HepG2 (cell line): ENCODE results near the gene TACO1. TPM values are rescaled to one million over a fixed set of nuclear protein-coding genes. Genes with fewer than 3 reads are reported as not detected.
A peak's percentile ranks its signal among the peaks of the same experiment; 100 is the strongest.

Experiments
- BHLHE40 ChIP-seq: IDR thresholded peaks from 2 replicates; pipeline ENCODE4 v1.6.1; 2011; ENCODE audit warnings: low read length, improper control_type of control experiment
- CC2D1A ChIP-seq: sonication (generic); formaldehyde crosslinking; IDR thresholded peaks from 2 replicates; pipeline ENCODE4 v1.8.1; 2023; ENCODE audit warnings: mild to moderate bottlenecking, missing genetic modification reagents
- DNMT3B ChIP-seq: conservative IDR thresholded peaks from 2 replicates; pipeline ENCODE4 v1.6.1; 2016; ENCODE audit warnings: missing biosample characterization, control low read depth
- HMG20B ChIP-seq: conservative IDR thresholded peaks from 2 replicates; pipeline ENCODE4 v1.6.1; 2016; ENCODE audit warnings: missing genetic modification reagents, missing compliant biosample characterization
- HNRNPLL ChIP-seq: fragments of 200-400 bp; formaldehyde crosslinking; IDR thresholded peaks from 2 replicates; pipeline ENCODE4 v1.6.1; 2017; ENCODE audit warnings: mild to moderate bottlenecking, low read depth, low read length; ENCODE audit not compliant: poor library complexity, severe bottlenecking
- KDM6A ChIP-seq: IDR thresholded peaks from 2 replicates; pipeline ENCODE4 v1.6.1; 2016; ENCODE audit warnings: low read depth
- KLF9 ChIP-seq: IDR thresholded peaks from 2 replicates; pipeline ENCODE4 v1.6.1; 2016; ENCODE audit warnings: low read depth
- NFYC ChIP-seq: IDR thresholded peaks from 2 replicates; pipeline ENCODE4 v1.6.1; 2016; ENCODE audit warnings: missing genetic modification reagents, missing compliant biosample characterization
- TP53 ChIP-seq: sonication (generic); formaldehyde crosslinking; conservative IDR thresholded peaks from 2 replicates; pipeline ENCODE4 v1.4.0; 2020; ENCODE audit warnings: missing genetic modification reagents
- ZNF160 ChIP-seq: sonication (generic); formaldehyde crosslinking; IDR thresholded peaks from 2 replicates; pipeline ENCODE4 v1.8.0; 2022; ENCODE audit warnings: mild to moderate bottlenecking, inconsistent platforms, missing genetic modification reagents
- ZNF232 ChIP-seq: sonication (generic); formaldehyde crosslinking; IDR thresholded peaks from 2 replicates; pipeline ENCODE4 v1.4.0; 2020; ENCODE audit warnings: missing genetic modification reagents, borderline replicate concordance
- ZNF292 ChIP-seq: sonication (generic); formaldehyde crosslinking; IDR thresholded peaks from 2 replicates; pipeline ENCODE4 v1.8.1; 2022; ENCODE audit warnings: mild to moderate bottlenecking, low read depth, missing genetic modification reagents, borderline replicate concordance
- ZNF335 ChIP-seq: sonication (generic); formaldehyde crosslinking; IDR thresholded peaks from 2 replicates; pipeline ENCODE4 v1.4.0; 2020; ENCODE audit warnings: missing genetic modification reagents
- ZNF430 ChIP-seq: sonication (generic); formaldehyde crosslinking; IDR thresholded peaks from 2 replicates; pipeline ENCODE4 v1.9.0; 2021; ENCODE audit warnings: mild to moderate bottlenecking, missing genetic modification reagents
- ZNF431 ChIP-seq: sonication (generic); formaldehyde crosslinking; IDR thresholded peaks from 2 replicates; pipeline ENCODE4 v1.9.0; 2022; ENCODE audit warnings: missing genetic modification reagents, low read depth, mild to moderate bottlenecking, borderline replicate concordance
- ZNF512B ChIP-seq: sonication (generic); formaldehyde crosslinking; IDR thresholded peaks from 2 replicates; pipeline ENCODE4 v1.5.1; 2020; ENCODE audit warnings: missing genetic modification reagents, mild to moderate bottlenecking, borderline replicate concordance
- ZNF616 ChIP-seq: sonication (generic); formaldehyde crosslinking; IDR thresholded peaks from 2 replicates; pipeline ENCODE4 v1.5.0; 2020; ENCODE audit warnings: low read depth, mild to moderate bottlenecking, missing genetic modification reagents
- ZNF652 ChIP-seq: IDR thresholded peaks from 2 replicates; pipeline ENCODE4 v1.6.1; 2016; ENCODE audit warnings: low read depth, borderline replicate concordance
- ZNF674 ChIP-seq: sonication (generic); formaldehyde crosslinking; IDR thresholded peaks from 2 replicates; pipeline ENCODE4 v1.5.0; 2020; ENCODE audit warnings: low read depth, mild to moderate bottlenecking, missing genetic modification reagents
- ZNF780A ChIP-seq: sonication (generic); formaldehyde crosslinking; IDR thresholded peaks from 2 replicates; pipeline ENCODE4 v1.8.0; 2022; ENCODE audit warnings: mild to moderate bottlenecking, missing genetic modification reagents, moderate library complexity
- polyA plus RNA-seq, 8 experiments: library from polyadenylated mRNA; depleted of rRNA in 3 of 8; stranded (reverse) in 7 of 8; unstranded in 1 of 8; fragments of >200 nt; fragmentation: Illumina TruSeq in 4 of 8; extraction: Trizol in 4 of 8; gene quantifications; 2 replicates each; pipeline versions ENCODE4 v1.2.1 to v1.2.3, GENCODE V29; 2011 to 2016; ENCODE audit warnings: low read depth in 4 of 8, missing spikeins in 1 of 8, mixed read lengths in 1 of 8; ENCODE audit not compliant: insufficient read depth in 1 of 8
- total RNA-seq, 5 experiments: library from RNA; depleted of rRNA; stranded (reverse); fragments of >200 nt; fragmentation: Illumina TruSeq; extraction: Trizol; gene quantifications; 2 replicates each; pipeline ENCODE4 v1.2.3, GENCODE V29; 2016; ENCODE audit warnings: low read depth in 1 of 5
- TF ChIP-seq, protein P1 (sequence below): sonication (generic); formaldehyde crosslinking; IDR thresholded peaks from 2 replicates; pipeline ENCODE4 v1.5.0; 2020; ENCODE audit warnings: mild to moderate bottlenecking, missing genetic modification reagents, moderate library complexity
- TF ChIP-seq, protein P2 (sequence below): sonication (generic); formaldehyde crosslinking; IDR thresholded peaks from 2 replicates; pipeline ENCODE4 v1.4.0; 2020; ENCODE audit warnings: mild to moderate bottlenecking, low read depth, missing genetic modification reagents
- TF ChIP-seq, protein P3 (sequence below): IDR thresholded peaks from 2 replicates; pipeline ENCODE4 v1.4.0; 2020; ENCODE audit warnings: mild to moderate bottlenecking, missing genetic modification reagents

TACO1 gene
- total and polyA plus RNA-seq, 2 of the 13 experiments (the other 11 are each of a cell fraction or from before 2014, with no cell fraction given) = 34.7 to 53.6 TPM

- TF ChIP-seq, protein P1, sequence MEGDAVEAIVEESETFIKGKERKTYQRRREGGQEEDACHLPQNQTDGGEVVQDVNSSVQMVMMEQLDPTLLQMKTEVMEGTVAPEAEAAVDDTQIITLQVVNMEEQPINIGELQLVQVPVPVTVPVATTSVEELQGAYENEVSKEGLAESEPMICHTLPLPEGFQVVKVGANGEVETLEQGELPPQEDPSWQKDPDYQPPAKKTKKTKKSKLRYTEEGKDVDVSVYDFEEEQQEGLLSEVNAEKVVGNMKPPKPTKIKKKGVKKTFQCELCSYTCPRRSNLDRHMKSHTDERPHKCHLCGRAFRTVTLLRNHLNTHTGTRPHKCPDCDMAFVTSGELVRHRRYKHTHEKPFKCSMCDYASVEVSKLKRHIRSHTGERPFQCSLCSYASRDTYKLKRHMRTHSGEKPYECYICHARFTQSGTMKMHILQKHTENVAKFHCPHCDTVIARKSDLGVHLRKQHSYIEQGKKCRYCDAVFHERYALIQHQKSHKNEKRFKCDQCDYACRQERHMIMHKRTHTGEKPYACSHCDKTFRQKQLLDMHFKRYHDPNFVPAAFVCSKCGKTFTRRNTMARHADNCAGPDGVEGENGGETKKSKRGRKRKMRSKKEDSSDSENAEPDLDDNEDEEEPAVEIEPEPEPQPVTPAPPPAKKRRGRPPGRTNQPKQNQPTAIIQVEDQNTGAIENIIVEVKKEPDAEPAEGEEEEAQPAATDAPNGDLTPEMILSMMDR (CRISPR knock-in tag) = peak; percentile 31; the same call in 1 of the 2 replicates
- TF ChIP-seq ZNF160 (CRISPR knock-in tag) (no peak), ZNF430 (CRISPR knock-in tag) (no peak), KLF9 (CRISPR knock-in tag) (peak; percentile 62; the same call in 1 of the 2 replicates), ZNF674 (CRISPR knock-in tag) (no peak), KDM6A (0 out of 2 replicates have a peak, but pooled peaks have one; percentile 35), HMG20B (CRISPR knock-in tag) (peak; percentile 53; the same call in 1 of the 2 replicates), ZNF652 (CRISPR knock-in tag) (no peak; the same call in 1 of the 2 replicates), ZNF512B (CRISPR knock-in tag) (no peak), ZNF335 (no peak), BHLHE40 (no peak), NFYC (CRISPR knock-in tag) (no peak), ZNF780A (CRISPR knock-in tag) (no peak), ZNF616 (no peak), HNRNPLL (no peak), CC2D1A (CRISPR knock-in tag) (no peak), ZNF292 (no peak), TP53 (CRISPR knock-in tag) (no peak), ZNF232 (CRISPR knock-in tag) (no peak), ZNF431 (CRISPR knock-in tag) (no peak), DNMT3B (CRISPR knock-in tag) (no peak)
- TF ChIP-seq, protein P2, sequence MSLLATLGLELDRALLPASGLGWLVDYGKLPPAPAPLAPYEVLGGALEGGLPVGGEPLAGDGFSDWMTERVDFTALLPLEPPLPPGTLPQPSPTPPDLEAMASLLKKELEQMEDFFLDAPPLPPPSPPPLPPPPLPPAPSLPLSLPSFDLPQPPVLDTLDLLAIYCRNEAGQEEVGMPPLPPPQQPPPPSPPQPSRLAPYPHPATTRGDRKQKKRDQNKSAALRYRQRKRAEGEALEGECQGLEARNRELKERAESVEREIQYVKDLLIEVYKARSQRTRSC (CRISPR knock-in tag) = no peak
- TF ChIP-seq, protein P3, sequence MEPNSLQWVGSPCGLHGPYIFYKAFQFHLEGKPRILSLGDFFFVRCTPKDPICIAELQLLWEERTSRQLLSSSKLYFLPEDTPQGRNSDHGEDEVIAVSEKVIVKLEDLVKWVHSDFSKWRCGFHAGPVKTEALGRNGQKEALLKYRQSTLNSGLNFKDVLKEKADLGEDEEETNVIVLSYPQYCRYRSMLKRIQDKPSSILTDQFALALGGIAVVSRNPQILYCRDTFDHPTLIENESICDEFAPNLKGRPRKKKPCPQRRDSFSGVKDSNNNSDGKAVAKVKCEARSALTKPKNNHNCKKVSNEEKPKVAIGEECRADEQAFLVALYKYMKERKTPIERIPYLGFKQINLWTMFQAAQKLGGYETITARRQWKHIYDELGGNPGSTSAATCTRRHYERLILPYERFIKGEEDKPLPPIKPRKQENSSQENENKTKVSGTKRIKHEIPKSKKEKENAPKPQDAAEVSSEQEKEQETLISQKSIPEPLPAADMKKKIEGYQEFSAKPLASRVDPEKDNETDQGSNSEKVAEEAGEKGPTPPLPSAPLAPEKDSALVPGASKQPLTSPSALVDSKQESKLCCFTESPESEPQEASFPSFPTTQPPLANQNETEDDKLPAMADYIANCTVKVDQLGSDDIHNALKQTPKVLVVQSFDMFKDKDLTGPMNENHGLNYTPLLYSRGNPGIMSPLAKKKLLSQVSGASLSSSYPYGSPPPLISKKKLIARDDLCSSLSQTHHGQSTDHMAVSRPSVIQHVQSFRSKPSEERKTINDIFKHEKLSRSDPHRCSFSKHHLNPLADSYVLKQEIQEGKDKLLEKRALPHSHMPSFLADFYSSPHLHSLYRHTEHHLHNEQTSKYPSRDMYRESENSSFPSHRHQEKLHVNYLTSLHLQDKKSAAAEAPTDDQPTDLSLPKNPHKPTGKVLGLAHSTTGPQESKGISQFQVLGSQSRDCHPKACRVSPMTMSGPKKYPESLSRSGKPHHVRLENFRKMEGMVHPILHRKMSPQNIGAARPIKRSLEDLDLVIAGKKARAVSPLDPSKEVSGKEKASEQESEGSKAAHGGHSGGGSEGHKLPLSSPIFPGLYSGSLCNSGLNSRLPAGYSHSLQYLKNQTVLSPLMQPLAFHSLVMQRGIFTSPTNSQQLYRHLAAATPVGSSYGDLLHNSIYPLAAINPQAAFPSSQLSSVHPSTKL (CRISPR knock-in tag) = peak; percentile 68
Observed at GRCh38 chr17:63579633-63580032, 21.1 kb upstream of the TACO1 start (continued).
